ENCODE data around the gene DTNBP1. TPM values are rescaled to one million over a fixed set of nuclear protein-coding genes. Genes with fewer than 3 reads are reported as not detected.

Gene DTNBP1
- total RNA-seq, 1 donor from 2014 or later = 22.4 TPM

GRCh38 chr6:15592610-15593009, 70.2 kb downstream of the DTNBP1 start:
- no peak for DNase-seq (ENCODE audit: low spot score)

DNA sequence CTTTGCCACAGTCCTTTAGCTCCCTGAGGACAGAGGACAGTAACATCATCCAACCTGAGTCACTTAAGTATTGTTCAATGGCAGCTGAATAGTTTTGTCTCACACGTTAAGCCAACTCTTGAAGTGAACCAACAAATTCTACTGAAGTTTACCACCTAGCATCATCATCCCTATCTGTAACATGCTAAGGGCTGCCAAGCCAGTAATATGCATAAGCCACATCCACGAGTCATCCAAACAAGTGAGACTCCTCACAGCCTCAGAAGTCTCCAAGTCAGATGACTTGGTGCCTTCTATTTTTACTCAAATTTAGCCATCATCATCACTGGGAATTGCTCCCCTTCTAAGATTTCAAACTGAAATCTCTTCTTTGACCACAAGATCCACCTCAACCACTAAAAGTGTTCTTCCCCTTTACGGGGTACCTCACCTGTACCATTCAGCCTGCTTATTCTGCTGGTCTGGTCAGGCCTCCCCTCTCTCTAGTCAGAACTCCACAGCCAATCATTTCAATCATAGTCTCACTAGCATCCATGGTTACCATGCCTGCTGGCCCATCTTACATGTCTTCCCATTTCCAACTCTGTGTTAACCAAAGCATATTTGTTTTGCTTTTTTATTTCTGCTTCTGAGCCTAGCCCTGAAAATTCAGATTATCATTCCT, 73.7 kb downstream of the DTNBP1 start:
- DNase-seq (ENCODE audit: low spot score) = no peak

DNA sequence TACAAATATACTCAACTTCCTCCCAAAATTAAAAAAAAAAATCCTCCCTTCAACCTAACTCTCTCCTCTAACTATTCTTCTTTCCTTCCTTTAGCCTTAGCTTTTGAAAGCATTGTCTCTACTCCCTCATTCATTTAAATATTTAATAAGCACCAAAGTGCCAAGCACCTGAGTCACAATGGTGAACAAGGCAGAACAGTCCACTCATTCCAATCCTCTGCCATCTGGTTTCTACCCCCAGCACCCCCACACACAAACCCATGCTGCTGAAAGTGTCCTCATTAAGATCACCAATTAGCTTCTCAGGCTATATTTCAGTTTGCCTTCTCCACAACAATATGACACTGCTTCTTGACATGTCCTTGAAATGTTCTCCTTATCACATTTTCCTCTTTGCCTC, 76.3 kb downstream of the DTNBP1 start:
- DNase-seq (ENCODE audit: low spot score) = no peak

- DNase-seq (ENCODE audit: low spot score) = no peak
Measured at GRCh38 chr6:15585760-15586214, 77.0 kb downstream of the DTNBP1 start.

GRCh38 chr6:15582499-15582898, 80.3 kb downstream of the DTNBP1 start:
- no peak for DNase-seq (ENCODE audit: low spot score)

DNA sequence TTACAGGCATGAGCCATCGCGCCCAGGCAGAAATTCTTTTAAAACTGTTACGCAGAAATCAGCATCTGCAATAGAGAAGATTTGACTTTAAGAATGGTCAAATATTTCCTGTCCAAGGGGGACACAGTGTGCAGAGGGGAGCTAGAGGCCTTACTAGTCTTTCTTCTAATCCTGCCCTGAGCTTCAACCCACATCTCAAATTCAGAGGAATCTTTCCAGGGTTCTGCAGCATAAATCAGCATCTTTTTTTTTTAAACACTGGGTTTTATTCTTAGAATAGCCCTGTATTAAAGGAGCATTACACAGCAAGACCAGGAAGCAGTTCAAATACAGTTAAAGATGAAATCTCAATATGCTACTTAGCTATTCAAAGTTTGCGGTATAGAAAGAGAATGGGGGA, 81.1 kb downstream of the DTNBP1 start:
- no peak for DNase-seq (ENCODE audit: low spot score)

DNA sequence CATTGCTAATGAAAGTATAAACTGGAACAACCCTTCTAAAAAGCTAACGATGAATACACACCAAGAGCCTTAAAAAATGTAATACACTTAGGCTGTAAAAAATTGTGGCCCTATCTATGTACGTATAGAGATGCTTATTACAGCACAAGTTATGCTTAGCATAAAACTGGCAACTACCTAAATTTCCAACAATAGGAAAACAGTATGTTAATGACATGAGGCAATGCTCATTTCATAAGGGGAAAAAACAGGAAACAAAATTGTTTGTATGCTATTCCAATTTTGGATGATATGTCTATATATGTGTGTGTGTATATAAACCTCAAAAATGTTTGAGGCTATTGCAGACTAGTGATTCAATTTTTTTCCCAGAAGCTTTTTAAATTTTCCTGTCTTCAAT, 82.5 kb downstream of the DTNBP1 start:
- no peak for DNase-seq (ENCODE audit: low spot score)

DNA sequence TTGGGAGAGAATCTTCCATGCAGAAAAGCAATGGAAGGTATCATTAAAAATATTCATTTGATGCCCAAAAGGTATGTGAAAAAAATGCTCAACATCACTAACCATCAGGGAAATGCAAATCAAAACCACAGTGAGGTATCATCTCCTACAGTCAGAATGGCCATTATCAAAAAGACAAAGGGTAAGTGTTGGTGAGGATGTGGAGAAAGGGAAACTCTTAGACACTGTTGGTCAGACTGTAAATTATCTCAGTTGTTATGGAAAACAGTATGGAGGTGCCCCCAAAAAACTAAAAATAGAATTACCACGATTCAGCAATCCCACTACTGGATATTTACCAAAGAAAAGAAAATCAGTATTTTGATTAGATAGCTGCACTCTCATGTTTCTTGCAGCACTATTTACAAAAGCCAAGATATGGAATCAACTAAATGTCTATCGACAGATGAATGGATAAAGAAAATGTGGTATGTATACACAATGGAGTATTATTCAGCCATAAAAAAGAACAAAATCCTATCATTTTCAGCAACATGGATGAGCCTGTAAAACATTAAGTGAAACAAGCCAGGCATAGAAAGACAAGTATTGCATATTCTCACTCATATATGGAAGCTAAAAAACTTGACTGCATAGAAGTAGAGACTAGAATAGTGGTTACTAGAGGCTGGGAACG, 84.0 kb downstream of the DTNBP1 start:
- no peak for DNase-seq (ENCODE audit: low spot score)

DNA sequence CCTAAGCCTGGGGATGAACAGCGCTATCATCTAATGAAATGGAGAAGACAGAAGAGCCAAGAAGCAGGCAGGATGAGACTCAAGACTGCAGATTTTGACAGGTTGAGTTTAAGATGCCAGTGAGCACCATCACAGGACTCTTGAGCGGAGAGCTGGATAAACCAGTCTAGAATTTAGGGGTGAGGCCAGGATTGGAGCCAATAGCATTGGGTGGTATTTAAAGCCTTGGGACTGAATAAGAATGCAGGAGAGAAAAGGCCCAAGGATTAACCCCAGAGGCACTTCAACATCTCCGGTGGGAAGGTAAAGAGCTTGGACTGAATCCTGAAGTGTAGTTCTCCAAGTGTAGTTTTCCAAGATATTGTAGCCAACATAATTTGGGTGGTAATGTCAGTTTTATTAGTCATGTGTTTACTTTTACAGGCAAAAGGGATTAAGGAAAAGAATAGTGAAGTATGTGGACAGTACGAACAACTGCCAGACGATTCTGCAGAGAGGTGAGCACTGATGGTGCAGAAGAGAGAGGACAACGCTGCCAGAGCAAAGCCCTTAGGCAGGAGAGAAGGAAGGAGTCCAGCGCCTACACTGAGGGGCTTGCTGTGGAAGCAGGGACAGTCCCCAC, 85.2 kb downstream of the DTNBP1 start:
- no peak for DNase-seq (ENCODE audit: low spot score)

GRCh38 chr6:15577106-15577505, 85.7 kb downstream of the DTNBP1 start:
- DNase-seq (ENCODE audit: low spot score) = no peak

DNA sequence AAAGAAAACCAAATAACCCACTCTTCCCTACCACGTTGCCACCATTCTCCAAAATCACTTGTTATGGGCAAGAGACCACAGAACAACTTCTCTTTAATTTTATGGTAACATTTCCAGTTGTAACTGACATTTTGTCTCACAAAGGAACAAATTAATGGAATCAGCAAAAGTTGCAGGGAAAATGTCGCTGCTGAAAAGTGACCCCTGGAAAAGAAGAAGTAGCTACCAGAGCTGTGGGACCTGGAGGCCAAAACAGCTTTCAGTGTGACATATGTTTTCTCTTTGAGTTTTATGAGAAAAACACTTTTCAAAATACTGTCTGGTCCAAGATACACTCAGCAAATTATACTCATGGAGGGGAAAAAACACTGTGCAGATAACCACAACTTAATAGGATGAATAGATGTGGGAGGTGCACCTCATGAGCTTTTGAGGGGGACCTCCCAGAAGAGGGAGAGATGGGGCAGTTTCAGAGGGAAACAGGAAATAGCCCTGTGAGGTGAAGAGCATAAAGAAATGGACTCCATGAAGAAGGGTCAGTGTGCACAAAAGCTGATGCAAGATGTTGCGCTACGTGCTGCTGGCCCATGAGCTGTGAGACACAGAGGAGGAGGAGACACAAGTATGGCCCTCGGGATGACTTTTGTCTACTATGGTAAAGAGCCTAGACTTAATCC, 87.3 kb downstream of the DTNBP1 start:
- DNase-seq (ENCODE audit: low spot score) = no peak

GRCh38 chr6:15574486-15574885, 88.3 kb downstream of the DTNBP1 start:
- no peak for DNase-seq (ENCODE audit: low spot score)

DNA sequence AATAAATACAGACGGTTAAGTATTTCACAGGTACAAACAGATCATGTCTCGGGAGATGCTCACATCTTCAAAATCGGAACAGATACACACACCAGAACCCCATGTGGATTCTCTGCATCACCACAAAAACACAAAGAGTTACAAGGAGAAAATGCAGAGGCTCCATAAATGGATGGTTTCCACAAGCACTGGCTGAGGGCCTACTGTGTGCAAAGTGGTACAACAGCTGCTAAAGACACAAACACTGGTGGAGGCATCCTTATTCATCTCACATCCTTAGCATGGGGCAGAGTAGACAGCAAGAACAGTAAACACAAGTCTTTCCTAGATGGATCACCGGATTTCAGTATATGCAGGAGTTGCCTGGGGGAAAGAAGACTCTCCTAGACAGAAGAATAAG, 88.8 kb downstream of the DTNBP1 start:
- no peak for DNase-seq (ENCODE audit: low spot score)

DNA sequence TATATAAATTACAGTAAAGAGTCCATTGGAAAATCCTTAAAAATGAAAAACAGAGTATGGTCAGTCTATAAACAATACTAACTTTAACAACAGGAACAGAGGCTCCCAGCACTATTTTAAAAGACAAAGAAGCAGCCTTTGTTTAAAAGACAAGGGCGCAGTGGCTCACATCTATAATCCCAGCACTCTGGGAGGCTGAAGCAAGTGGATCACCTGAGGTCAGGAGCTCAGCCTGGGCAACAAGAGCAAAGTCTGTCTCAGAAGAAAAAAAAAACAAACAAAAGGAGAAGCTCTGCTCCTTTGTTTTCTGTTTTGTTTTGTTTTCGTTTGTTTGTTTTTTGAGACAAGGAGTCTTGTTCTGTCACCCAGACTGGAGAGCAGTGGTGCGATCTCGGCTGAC, 89.4 kb downstream of the DTNBP1 start:
- no peak for DNase-seq (ENCODE audit: low spot score)

DNA sequence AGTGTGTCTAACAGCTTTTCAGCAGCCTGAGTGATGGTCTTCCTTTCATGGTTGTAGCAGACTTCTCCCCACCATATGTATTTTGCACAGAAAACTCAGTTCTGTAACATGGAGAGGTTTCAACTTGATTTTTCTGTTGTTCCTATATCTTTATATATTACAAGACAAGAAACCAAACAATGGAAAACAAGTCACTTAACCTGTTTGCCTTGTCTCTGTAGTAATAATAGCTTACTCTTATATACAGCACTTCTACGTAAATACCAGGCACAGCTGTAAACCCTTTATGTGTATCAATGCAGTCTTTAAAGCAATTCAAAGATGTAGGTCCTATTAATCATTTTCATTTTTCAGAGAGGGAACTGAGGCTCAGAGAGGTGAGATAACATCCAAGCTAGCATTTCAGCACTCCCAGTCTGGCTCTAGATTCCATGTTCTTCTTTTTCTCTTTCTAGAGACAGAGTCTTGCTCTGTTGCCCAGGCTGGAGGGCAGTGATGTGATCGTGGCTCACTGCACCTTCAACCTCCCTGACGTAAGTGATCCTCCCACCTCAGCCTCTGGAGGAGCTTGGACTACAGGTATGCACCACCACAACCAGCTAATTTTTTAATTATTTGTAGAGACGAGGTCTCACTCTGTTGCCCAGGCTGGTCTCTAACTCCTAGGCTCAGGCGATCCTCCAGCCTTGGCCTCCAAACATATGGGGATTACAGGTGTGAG, 90.4 kb downstream of the DTNBP1 start:
- no peak for DNase-seq (ENCODE audit: low spot score)

DNA sequence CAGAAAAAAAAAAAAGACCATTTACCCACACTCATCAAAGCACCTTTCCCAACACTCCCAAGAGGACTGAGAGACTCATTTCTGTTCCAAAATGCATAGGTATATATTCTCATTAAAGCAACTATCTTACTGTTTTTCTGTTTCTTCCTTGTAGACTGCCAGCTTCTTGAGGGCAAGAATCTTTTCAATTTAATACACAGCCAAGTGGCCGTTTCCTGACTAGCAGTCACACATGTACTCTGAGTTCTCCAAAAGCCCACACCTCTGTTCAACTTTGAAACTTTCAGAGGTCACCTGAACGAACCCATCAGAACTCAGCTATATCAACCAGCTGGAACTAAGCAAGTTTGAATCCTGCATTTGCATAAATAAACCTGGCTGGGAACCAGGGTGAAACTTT, 92.7 kb downstream of the DTNBP1 start:
- no peak for DNase-seq (ENCODE audit: low spot score)

DNA sequence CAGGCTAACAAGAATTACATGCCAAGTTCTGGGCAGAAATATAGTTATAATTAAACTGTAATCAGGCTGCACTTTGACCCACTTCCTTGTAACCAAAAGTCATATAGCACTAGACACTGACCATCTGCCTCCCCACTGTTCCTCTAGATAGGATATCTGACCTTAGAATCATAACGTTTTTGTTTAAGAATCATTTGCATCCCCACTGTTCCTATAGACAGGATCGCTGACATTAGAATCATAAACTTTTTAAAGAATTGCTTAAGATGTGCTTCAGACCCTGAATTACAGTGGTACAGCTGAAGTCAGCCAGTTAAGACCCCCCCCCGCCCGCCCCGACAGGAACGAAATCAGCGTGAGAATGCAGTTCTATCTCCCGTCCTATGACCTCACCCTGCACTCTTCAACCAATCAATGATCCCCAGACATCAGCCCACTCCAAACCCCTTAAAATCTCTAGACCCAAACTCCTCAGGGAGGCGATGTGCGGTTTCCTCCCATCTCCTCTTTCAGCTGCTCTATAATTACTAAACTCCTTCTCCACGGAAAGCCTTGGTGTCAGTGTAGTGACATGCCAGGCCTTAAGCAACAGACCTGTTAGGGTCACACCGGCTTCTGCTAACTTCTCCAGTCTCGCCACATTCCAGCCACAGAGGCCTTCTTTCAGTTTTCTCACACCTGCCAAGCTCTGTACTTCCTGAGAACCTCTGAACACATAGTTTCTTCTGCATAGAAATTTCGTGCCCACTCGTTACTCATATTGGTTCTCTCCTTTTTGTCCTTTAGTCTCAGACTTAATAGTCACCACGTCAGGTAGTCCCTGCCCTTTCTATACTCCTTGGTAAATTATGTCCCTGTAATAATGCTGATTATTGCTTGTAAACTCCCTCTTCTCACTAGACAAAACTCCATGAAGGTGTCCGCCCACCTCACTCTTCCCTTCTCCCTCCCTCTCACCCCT, 93.5 kb downstream of the DTNBP1 start:
- DNase-seq (ENCODE audit: low spot score) = no peak

GRCh38 chr6:15562977-15563376, 99.9 kb downstream of the DTNBP1 start:
- DNase-seq (ENCODE audit: low spot score) = no peak

- no peak for DNase-seq (ENCODE audit: low spot score)
Measured at GRCh38 chr6:15561447-15562199, 101.2 kb downstream of the DTNBP1 start.

GRCh38 chr6:15560713-15561112, 102.1 kb downstream of the DTNBP1 start:
- DNase-seq (ENCODE audit: low spot score) = no peak
